ENCODE data around the gene PKMYT1. TPM values are rescaled to one million over a fixed set of nuclear protein-coding genes. Genes with fewer than 3 reads are reported as not detected.

PKMYT1 gene
- total RNA-seq, 2 donors from 2014 or later: 88.5 to 101 TPM

- H3K9ac ChIP-seq (ENCODE audit: extremely low read depth, low read length, poor library complexity, severe bottlenecking): no peak overlapping the region
- Mint-ChIP-seq H3K27me3 (ENCODE audit: insufficient read depth) (no peaks in the 10 kb centered on the region), H3K4me1 (peaks cover 19% of the 10 kb centered on the region), H3K9me3 (no peaks in the 10 kb centered on the region), H3K27ac (no peak overlapping the region), H3K4me3 (no peak overlapping the region), H3K36me3 (ENCODE audit: low read depth) (peaks cover 10% of the 10 kb centered on the region)
- no peak for DNase-seq
- peaks cover 29% of the 10 kb centered on the region for H3K36me3 ChIP-seq (ENCODE audit: control insufficient read depth, insufficient read depth, low read length)
- WGBS, 2 experiments (ENCODE audit: insufficient coverage in 1 of 2, insufficient read length in 1 of 2): 93 to 95% methylated on average over 5 to 6 of the region's 6 CpGs
- peaks cover 3% of the 10 kb centered on the region for H3K4me1 ChIP-seq (ENCODE audit: control insufficient read depth, insufficient read depth, low read length)
- H3K27me3 ChIP-seq (ENCODE audit: control insufficient read depth, insufficient read depth, low read length, poor library complexity, severe bottlenecking): no peaks in the 10 kb centered on the region
- H3K27ac ChIP-seq (ENCODE audit: low read depth, low read length): no peak overlapping the region
- H3K9me3 ChIP-seq (ENCODE audit: control insufficient read depth, low read length): no peaks in the 10 kb centered on the region
- H3K4me3 ChIP-seq (ENCODE audit: low read length): no peak overlapping the region
- TF ChIP-seq CTCF (conservative IDR thresholded peaks at IDR 0.05): no peak
Observed at GRCh38 chr16:2977440-2977839, 2.8 kb downstream of the PKMYT1 start.

GRCh38 chr16:2976673-2977072 lies 3.6 kb downstream of the PKMYT1 start:
- no peak overlapping the region for H3K4me3 ChIP-seq (ENCODE audit: low read length)
- no peaks in the 10 kb centered on the region for H3K9me3 Mint-ChIP-seq
- WGBS, 2 experiments (ENCODE audit: insufficient coverage in 1 of 2, insufficient read length in 1 of 2): 95 to 97% methylated on average over 8 to 15 of the region's 15 CpGs
- no peak for DNase-seq
- H3K9ac ChIP-seq (ENCODE audit: extremely low read depth, low read length, poor library complexity, severe bottlenecking): no peak overlapping the region
- H3K4me3 Mint-ChIP-seq: no peak overlapping the region
- no peak overlapping the region for H3K27ac ChIP-seq (ENCODE audit: low read depth, low read length)
- H3K4me1 Mint-ChIP-seq: peaks cover 11% of the 10 kb centered on the region
- peaks cover 16% of the 10 kb centered on the region for H3K36me3 Mint-ChIP-seq (ENCODE audit: low read depth)
- no peaks in the 10 kb centered on the region for H3K27me3 ChIP-seq (ENCODE audit: control insufficient read depth, insufficient read depth, low read length, poor library complexity, severe bottlenecking)
- H3K4me1 ChIP-seq (ENCODE audit: control insufficient read depth, insufficient read depth, low read length): no peaks in the 10 kb centered on the region
- H3K36me3 ChIP-seq (ENCODE audit: control insufficient read depth, insufficient read depth, low read length): peaks cover 29% of the 10 kb centered on the region
- H3K27ac Mint-ChIP-seq: no peak overlapping the region
- H3K9me3 ChIP-seq (ENCODE audit: control insufficient read depth, low read length): no peaks in the 10 kb centered on the region
- no peaks in the 10 kb centered on the region for H3K27me3 Mint-ChIP-seq (ENCODE audit: insufficient read depth)
- TF ChIP-seq CTCF (conservative IDR thresholded peaks at IDR 0.05): no peak

GRCh38 chr16:2976201-2976600 lies 4.0 kb downstream of the PKMYT1 start:
- H3K4me1 ChIP-seq (ENCODE audit: control insufficient read depth, insufficient read depth, low read length): no peaks in the 10 kb centered on the region
- no peak overlapping the region for H3K27ac ChIP-seq (ENCODE audit: low read depth, low read length)
- Mint-ChIP-seq H3K4me1 (peaks cover 7% of the 10 kb centered on the region), H3K4me3 (no peak overlapping the region), H3K9me3 (no peaks in the 10 kb centered on the region), H3K36me3 (ENCODE audit: low read depth) (peaks cover 16% of the 10 kb centered on the region), H3K27ac (no peak overlapping the region), H3K27me3 (ENCODE audit: insufficient read depth) (no peaks in the 10 kb centered on the region)
- peaks cover 29% of the 10 kb centered on the region for H3K36me3 ChIP-seq (ENCODE audit: control insufficient read depth, insufficient read depth, low read length)
- 95% methylated on average over 7 of the region's 7 CpGs; no CpG with 5 or more reads in 1 of the 2 experiments for WGBS, 2 experiments (ENCODE audit: insufficient coverage in 1 of 2, insufficient read length in 1 of 2)
- H3K9me3 ChIP-seq (ENCODE audit: control insufficient read depth, low read length): no peaks in the 10 kb centered on the region
- H3K9ac ChIP-seq (ENCODE audit: extremely low read depth, low read length, poor library complexity, severe bottlenecking): no peak overlapping the region
- no peak for TF ChIP-seq CTCF (conservative IDR thresholded peaks at IDR 0.05)
- no peak overlapping the region for H3K4me3 ChIP-seq (ENCODE audit: low read length)
- DNase-seq: no peak
- no peaks in the 10 kb centered on the region for H3K27me3 ChIP-seq (ENCODE audit: control insufficient read depth, insufficient read depth, low read length, poor library complexity, severe bottlenecking)
